GM12864 (cell line): ENCODE data around the gene PCNX2.

Experiments
- DNase-seq: peaks from one replicate; pipeline ENCODE4 v3.0.0-alpha.2; 2011; ENCODE audit warnings: low read depth
- H3K4me3 ChIP-seq: 2 replicates; pipeline ENCODE4 v1.5.1; 2011; ENCODE audit warnings: mild to moderate bottlenecking, low read depth, low read length, control low read depth
- TF ChIP-seq, protein P1 (sequence below): IDR thresholded peaks from 2 replicates; pipeline ENCODE4 v1.5.1; 2011; ENCODE audit warnings: low read depth, mild to moderate bottlenecking, moderate library complexity, low read length, control low read depth, inconsistent platforms; ENCODE audit errors: missing control alignments

PCNX2 gene

DNA sequence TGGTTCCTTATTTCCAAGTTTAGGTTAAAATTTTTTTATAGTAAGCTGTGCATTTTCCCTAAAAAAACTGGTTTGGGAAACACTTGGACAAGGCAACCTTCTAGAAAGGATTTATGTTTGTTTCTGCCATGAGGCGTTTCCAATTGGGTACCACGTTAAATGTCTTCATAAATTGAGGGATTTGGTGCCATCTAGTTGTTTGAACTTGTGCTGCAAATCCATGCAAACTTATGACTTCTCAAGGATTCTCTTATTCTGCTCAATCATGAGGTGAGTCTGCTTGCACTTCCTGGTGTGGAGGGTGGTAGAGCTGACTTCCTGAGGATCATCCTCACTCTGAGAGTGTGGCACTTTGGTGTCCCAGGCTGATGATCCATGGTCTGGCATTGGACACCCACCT, 123.3 kb downstream of the PCNX2 start:
- H3K4me3 ChIP-seq = no peak overlapping the region
- TF ChIP-seq, protein P1, sequence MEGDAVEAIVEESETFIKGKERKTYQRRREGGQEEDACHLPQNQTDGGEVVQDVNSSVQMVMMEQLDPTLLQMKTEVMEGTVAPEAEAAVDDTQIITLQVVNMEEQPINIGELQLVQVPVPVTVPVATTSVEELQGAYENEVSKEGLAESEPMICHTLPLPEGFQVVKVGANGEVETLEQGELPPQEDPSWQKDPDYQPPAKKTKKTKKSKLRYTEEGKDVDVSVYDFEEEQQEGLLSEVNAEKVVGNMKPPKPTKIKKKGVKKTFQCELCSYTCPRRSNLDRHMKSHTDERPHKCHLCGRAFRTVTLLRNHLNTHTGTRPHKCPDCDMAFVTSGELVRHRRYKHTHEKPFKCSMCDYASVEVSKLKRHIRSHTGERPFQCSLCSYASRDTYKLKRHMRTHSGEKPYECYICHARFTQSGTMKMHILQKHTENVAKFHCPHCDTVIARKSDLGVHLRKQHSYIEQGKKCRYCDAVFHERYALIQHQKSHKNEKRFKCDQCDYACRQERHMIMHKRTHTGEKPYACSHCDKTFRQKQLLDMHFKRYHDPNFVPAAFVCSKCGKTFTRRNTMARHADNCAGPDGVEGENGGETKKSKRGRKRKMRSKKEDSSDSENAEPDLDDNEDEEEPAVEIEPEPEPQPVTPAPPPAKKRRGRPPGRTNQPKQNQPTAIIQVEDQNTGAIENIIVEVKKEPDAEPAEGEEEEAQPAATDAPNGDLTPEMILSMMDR = no peak
- no peak for DNase-seq

DNA sequence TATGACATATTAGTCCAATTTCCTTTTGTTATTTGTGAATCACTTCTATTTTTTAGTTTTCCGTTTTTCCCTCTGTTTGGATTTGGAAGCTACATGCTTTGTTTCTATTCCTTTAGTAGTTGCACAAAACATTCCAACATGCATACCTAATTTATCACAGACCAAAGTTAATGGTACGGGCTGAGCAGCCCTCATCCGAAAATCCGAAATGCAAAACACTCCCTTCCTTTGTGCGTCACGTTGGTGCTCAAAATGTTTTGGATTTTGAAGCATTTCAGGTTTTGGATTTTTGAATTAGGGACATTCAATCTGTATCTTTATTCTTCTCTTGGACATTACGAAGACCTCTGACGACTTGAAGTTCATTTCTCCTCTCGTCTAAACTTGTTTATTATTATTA, 124.8 kb downstream of the PCNX2 start:
- TF ChIP-seq, protein P1 = no peak
- no peak for DNase-seq
- no peak overlapping the region for H3K4me3 ChIP-seq

DNA sequence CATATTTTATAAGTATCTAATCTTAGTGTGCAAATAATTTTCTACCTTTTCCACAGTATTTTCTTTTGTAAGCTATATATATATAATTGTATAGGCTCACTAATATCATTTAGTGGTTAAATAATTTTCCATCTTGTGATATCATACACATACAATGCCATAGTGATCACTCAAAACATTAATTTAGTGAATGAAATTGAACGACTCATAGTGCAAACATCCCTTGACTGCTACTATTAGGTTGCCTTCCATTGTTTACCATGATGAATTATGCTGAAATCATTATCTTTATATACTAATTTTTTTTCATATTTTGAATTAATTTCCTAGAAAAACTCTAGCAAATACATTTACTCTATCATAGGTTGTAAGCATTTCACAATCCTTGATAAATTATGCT, 127.1 kb downstream of the PCNX2 start:
- TF ChIP-seq, protein P1 = no peak
- no peak overlapping the region for H3K4me3 ChIP-seq
- DNase-seq = no peak

DNA sequence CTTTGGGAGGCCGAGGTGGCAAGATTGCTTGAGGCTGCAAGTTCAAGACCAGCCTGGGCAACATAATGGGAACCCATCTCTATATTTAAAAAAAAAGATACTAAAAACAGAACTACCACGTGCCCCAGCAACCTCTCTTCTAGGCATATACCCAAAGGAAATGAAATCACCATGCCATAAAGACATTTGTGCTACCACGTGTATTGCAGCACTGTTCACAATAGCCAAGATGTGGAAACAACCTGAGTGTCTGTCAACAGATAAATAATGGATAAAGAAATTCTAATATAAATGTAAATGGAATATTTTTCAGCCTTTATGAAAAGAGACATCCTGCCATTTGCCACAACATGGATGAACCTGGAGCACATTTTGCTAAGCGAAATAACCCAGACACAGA, 128.6 kb downstream of the PCNX2 start:
- DNase-seq = no peak
- no peak overlapping the region for H3K4me3 ChIP-seq
- TF ChIP-seq, protein P1 = no peak

DNA sequence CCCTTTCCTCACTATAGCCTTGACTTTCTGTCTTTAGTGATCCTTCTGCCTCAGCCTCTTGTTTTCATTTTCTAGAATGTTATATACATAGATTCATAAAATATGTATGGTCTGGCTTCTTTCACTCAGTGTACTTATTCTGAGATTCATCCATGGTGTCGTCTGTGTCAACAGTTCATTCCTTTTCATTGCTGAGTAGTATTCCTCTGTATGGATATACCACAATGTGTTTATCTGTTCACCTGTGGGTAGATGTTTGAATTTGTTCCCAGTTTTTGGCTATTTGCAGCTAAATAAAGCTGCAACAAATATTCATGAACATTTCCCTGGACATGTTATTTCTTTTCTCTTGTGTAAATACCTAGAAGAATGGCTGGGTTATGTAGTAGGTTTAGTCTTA, 131.8 kb downstream of the PCNX2 start:
- TF ChIP-seq, protein P1 = no peak
- no peak for DNase-seq
- no peak overlapping the region for H3K4me3 ChIP-seq

DNA sequence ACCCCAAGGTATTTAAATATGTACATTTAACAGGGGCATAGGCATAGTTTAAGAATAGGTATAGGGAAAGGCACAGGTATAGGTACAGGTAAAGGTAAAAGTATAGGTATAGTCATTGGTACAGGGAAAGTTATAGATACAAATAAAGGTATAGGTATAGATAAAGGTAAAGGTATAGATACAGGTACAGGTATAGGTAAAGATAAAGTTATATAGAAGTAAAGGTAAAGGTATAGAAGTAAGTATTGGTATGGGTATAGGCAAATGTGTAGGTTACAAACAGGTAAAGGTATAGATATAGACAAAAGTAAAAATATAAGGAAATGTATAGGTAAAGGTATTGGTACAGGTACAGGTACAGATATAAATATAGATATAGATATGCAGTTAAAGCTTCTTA, 137.2 kb downstream of the PCNX2 start:
- H3K4me3 ChIP-seq = no peak overlapping the region
- no peak for DNase-seq
- TF ChIP-seq, protein P1 = no peak

DNA sequence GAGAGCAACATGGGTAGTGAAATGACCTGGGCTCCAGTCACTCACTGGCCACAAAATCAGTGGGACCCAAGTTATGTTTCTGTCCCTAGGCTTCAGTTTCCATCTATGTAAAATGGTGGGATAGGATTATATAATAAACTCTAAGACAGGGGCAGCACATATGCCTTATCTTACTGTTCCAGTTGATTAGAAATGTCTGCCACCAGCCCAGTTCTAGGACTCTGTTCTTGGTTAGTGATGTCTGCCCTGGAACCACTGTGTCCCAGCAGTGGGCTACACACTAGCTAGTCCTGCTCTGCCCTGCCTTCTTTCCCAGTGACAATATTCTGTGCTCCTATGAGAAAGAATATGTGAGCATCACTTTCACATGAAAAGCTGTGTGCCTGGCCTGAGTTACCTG, 138.3 kb downstream of the PCNX2 start:
- TF ChIP-seq, protein P1 = no peak
- no peak for DNase-seq
- H3K4me3 ChIP-seq = no peak overlapping the region
